HEK293T (cell line): ENCODE data around the gene SIK2.

ENCODE experiments used
- CTCF ChIA-PET: fragments of 350-600 bp; formaldehyde crosslinking; extraction: SDS; loops from one replicate; lab custom pipeline; 2021; ENCODE audit warnings: antibody characterized with exemption, inconsistent platforms; lab: Yijun Ruan, JAX
- POLR2A ChIA-PET: fragments of 350-600 bp; formaldehyde crosslinking; extraction: SDS; loops from one replicate; lab custom pipeline; 2020; ENCODE audit warnings: antibody characterized with exemption, inconsistent platforms; lab: Yijun Ruan, JAX
- DNase-seq: peaks from one replicate; pipeline ENCODE4 v3.0.0; 2012; ENCODE audit warnings: mixed read lengths; ENCODE audit errors: extremely low spot score
- ARNT ChIP-seq: fragments of 450-650 bp; IDR thresholded peaks from 2 replicates; pipeline ENCODE4 v1.6.1; 2017; ENCODE audit warnings: mild to moderate bottlenecking
- BHLHE40 ChIP-seq: fragments of 450-650 bp; IDR thresholded peaks from 2 replicates; pipeline ENCODE4 v1.6.1; 2016; ENCODE audit warnings: mild to moderate bottlenecking, moderate library complexity, borderline replicate concordance
- CTBP1 ChIP-seq: fragments of 450-650 bp; IDR thresholded peaks from 2 replicates; pipeline ENCODE4 v1.6.1; 2016; ENCODE audit warnings: borderline replicate concordance
- ELF4 ChIP-seq: fragments of 450-650 bp; IDR thresholded peaks from 2 replicates; pipeline ENCODE4 v1.6.1; 2017; ENCODE audit warnings: antibody characterized with exemption
- FOXA1 ChIP-seq: fragments of 450-650 bp; IDR thresholded peaks from 2 replicates; pipeline ENCODE4 v1.6.1; 2016; ENCODE audit warnings: mild to moderate bottlenecking
- FOXK2 ChIP-seq: fragments of 450-650 bp; IDR thresholded peaks from 2 replicates; pipeline ENCODE4 v1.6.1; 2016; ENCODE audit warnings: mild to moderate bottlenecking
- FOXM1 ChIP-seq: fragments of 450-650 bp; IDR thresholded peaks from 2 replicates; pipeline ENCODE4 v1.6.1; 2017; ENCODE audit warnings: mild to moderate bottlenecking, borderline replicate concordance
- HDGF ChIP-seq: fragments of 450-650 bp; IDR thresholded peaks from 2 replicates; pipeline ENCODE4 v1.6.1; 2017; ENCODE audit warnings: antibody characterized with exemption, borderline replicate concordance
- L3MBTL2 ChIP-seq: fragments of 450-650 bp; conservative IDR thresholded peaks from 2 replicates; pipeline ENCODE4 v1.6.1; 2016; ENCODE audit warnings: mild to moderate bottlenecking
- LEF1 ChIP-seq: fragments of 450-650 bp; IDR thresholded peaks from 2 replicates; pipeline ENCODE4 v1.6.1; 2017; ENCODE audit warnings: mild to moderate bottlenecking, borderline replicate concordance
- NFRKB ChIP-seq: fragments of 450-650 bp; IDR thresholded peaks from 2 replicates; pipeline ENCODE4 v1.6.1; 2016; ENCODE audit warnings: mild to moderate bottlenecking, moderate library complexity
- PKNOX1 ChIP-seq: fragments of 450-650 bp; IDR thresholded peaks from 2 replicates; pipeline ENCODE4 v1.6.1; 2016
- SP1 ChIP-seq: fragments of 450-650 bp; IDR thresholded peaks from 2 replicates; pipeline ENCODE4 v1.6.1; 2017
- SUZ12 ChIP-seq: fragments of 450-650 bp; IDR thresholded peaks from 2 replicates; pipeline ENCODE4 v1.6.1; 2016; ENCODE audit warnings: mild to moderate bottlenecking
- TARDBP ChIP-seq: fragments of 450-650 bp; IDR thresholded peaks from 2 replicates; pipeline ENCODE4 v1.6.1; 2016
- ZNF384 ChIP-seq: fragments of 450-650 bp; IDR thresholded peaks from 2 replicates; pipeline ENCODE4 v1.6.1; 2016

The SIK2 gene

GRCh38 chr11:111601979-111602864 lies at the start of gene SIK2:
SIK2 (plus strand) TSS chr11:111602449; CDS start chr11:111602564, 115 bp downstream.
- DNase-seq, result peak; percentile 96
- peak; percentile 92 for TF ChIP-seq L3MBTL2
- TF ChIP-seq FOXK2, result no peak
- TF ChIP-seq ELF4, result no peak
- TF ChIP-seq SUZ12, result no peak
- POLR2A ChIA-PET, result interaction anchor here (1.2 to 1.5 kb wide), 2 partner anchors 62 to 164 kb away, joined by 3 to 4 read pairs; partner anchors contain the start of gene PPP2R1B

GRCh38 chr11:111554532-111554931 lies 47.7 kb upstream of the SIK2 start:
- no peak for DNase-seq
- TF ChIP-seq ELF4, result no peak
- TF ChIP-seq TARDBP, result no peak
- no peak for TF ChIP-seq FOXK2
- no peak for TF ChIP-seq NFRKB
- TF ChIP-seq FOXA1, result no peak
- TF ChIP-seq SP1, result no peak
- no peak for TF ChIP-seq SUZ12
- TF ChIP-seq ARNT, result no peak
- no peak for TF ChIP-seq CTBP1
- no peak for TF ChIP-seq BHLHE40
- TF ChIP-seq HDGF, result no peak
- no peak for TF ChIP-seq FOXM1
- TF ChIP-seq L3MBTL2, result no peak
- ChIA-PET POLR2A (no interaction called here), CTCF (interaction anchor here (1.0 kb wide), 1 partner anchor 127 kb away, joined by 3 read pairs; no protein-coding TSS in a partner anchor)

More at GRCh38 chr11:111601979-111602864, at the start of gene SIK2:
- CTCF ChIA-PET, result interaction anchor here (0.6 kb wide), 1 partner anchor 175 kb away, joined by 4 read pairs; no protein-coding TSS in a partner anchor

GRCh38 chr11:111555255-111555654 lies 47.0 kb upstream of the SIK2 start:
- no peak for DNase-seq
- ChIA-PET CTCF (interaction anchor here (0.6 kb wide), 1 partner anchor 62 kb away, joined by 3 read pairs; no protein-coding TSS in a partner anchor), POLR2A (no interaction called here)
- TF ChIP-seq ELF4 (no peak), ZNF384 (no peak), SP1 (no peak), FOXA1 (no peak), TARDBP (no peak), BHLHE40 (no peak)

GRCh38 chr11:111557425-111558111 lies 44.7 kb upstream of the SIK2 start:
- ChIA-PET POLR2A (no interaction called here), CTCF (no interaction called here)
- TF ChIP-seq NFRKB, result no peak
- no peak for TF ChIP-seq ARNT
- no peak for TF ChIP-seq FOXA1
- no peak for TF ChIP-seq ZNF384
- no peak for TF ChIP-seq CTBP1
- no peak for TF ChIP-seq LEF1
- no peak for TF ChIP-seq PKNOX1
- DNase-seq, result no peak

- no peak for DNase-seq
- ChIA-PET CTCF (no interaction called here), POLR2A (no interaction called here)
- TF ChIP-seq PKNOX1 (no peak), CTBP1 (no peak), FOXM1 (no peak), SUZ12 (no peak), NFRKB (no peak), ELF4 (no peak), ARNT (no peak), SP1 (no peak), TARDBP (no peak), ZNF384 (no peak), FOXA1 (no peak), L3MBTL2 (no peak)
Measured at GRCh38 chr11:111559800-111560464, 42.3 kb upstream of the SIK2 start.

GRCh38 chr11:111560800-111561199 lies 41.4 kb upstream of the SIK2 start:
- no peak for DNase-seq
- TF ChIP-seq HDGF (no peak), NFRKB (no peak)
- POLR2A ChIA-PET, result no interaction called here
- CTCF ChIA-PET, result no interaction called here
